A673 (cell line): ENCODE data around the gene NDOR1.

Experiments
- CTCF ChIP-seq: fragments of 300-800, 200-600 bp; sonication (generic); conservative IDR thresholded peaks from 2 replicates; pipeline ENCODE4 v1.5.1; 2017; ENCODE audit warnings: low read depth, mild to moderate bottlenecking, antibody characterized with exemption, low read length, moderate library complexity, mixed read lengths
- EZH2 ChIP-seq: fragments of 200-600 bp; sonication (generic); IDR thresholded peaks from 2 replicates; pipeline ENCODE4 v1.6.1; 2017; ENCODE audit warnings: borderline replicate concordance, low read depth, mild to moderate bottlenecking, mixed read lengths, antibody characterized with exemption, low read length; ENCODE audit not compliant: poor library complexity, severe bottlenecking

- TF ChIP-seq CTCF (no peak), EZH2 (no peak)
These were observed 25.3 kb downstream of the NDOR1 start, which contains the start of gene SLC34A3 for GRCh38 chr9:137230705-137231371.
